AG10803 (cell line): Measurements from ENCODE around the gene CLIP1.
"Not testable (repeated sequence)": the region's sequence is repeated elsewhere in the genome, so short reads cannot be mapped to it uniquely, and the experiment has no call there.

ENCODE experiments used
- DNase-seq: peaks from one replicate; pipeline ENCODE4 v3.0.0; 2010; ENCODE audit warnings: low read depth
- H3K4me3 ChIP-seq: 2 replicates; pipeline ENCODE4 v1.5.1; 2011; ENCODE audit warnings: mild to moderate bottlenecking, low read length, control low read depth
- CTCF ChIP-seq: conservative IDR thresholded peaks from 2 replicates; pipeline ENCODE4 v1.5.1; 2011; ENCODE audit warnings: mild to moderate bottlenecking, low read length, control low read depth, inconsistent platforms

CLIP1 gene

GRCh38 chr12:122399254-122399591, 23.2 kb downstream of the CLIP1 start:
- TF ChIP-seq CTCF = no peak
- peak overlapping the region; percentile 36 for H3K4me3 ChIP-seq
- DNase-seq = no peak

- H3K4me3 ChIP-seq, DNase-seq: not testable (repeated sequence)
These were observed 24.5 kb downstream of the CLIP1 start for GRCh38 chr12:122397981-122398380.

- no peak for TF ChIP-seq CTCF
- peak; percentile 75 for DNase-seq
- H3K4me3 ChIP-seq = no peak overlapping the region
These were observed 27.1 kb downstream of the CLIP1 start for GRCh38 chr12:122395319-122395718.

- peak; percentile 31 for DNase-seq
- no peak for TF ChIP-seq CTCF
- H3K4me3 ChIP-seq = no peak overlapping the region
These were observed 27.8 kb downstream of the CLIP1 start for GRCh38 chr12:122394626-122395194.

GRCh38 chr12:122393817-122394216, 28.7 kb downstream of the CLIP1 start:
- TF ChIP-seq CTCF = no peak
- no peak for DNase-seq
- no peak overlapping the region for H3K4me3 ChIP-seq

GRCh38 chr12:122392411-122392810, 30.1 kb downstream of the CLIP1 start:
- TF ChIP-seq CTCF = no peak
- no peak for DNase-seq
- H3K4me3 ChIP-seq = no peak overlapping the region

GRCh38 chr12:122389677-122390076, 32.8 kb downstream of the CLIP1 start:
- no peak overlapping the region for H3K4me3 ChIP-seq
- DNase-seq = peak; percentile 5
- no peak for TF ChIP-seq CTCF

GRCh38 chr12:122387887-122388286, 34.6 kb downstream of the CLIP1 start:
- no peak for DNase-seq
- TF ChIP-seq CTCF = no peak
- no peak overlapping the region for H3K4me3 ChIP-seq
